Measurements from ENCODE around the gene GPR25. TPM values are rescaled to one million over a fixed set of nuclear protein-coding genes. Genes with fewer than 3 reads are reported as not detected.

GPR25 gene
- total RNA-seq, 1 donor from 2014 or later = 1.6 TPM

- no peaks in the 10 kb centered on the region for H3K9me3 Mint-ChIP-seq
- peaks cover under 1% of the 10 kb centered on the region for H3K4me1 Mint-ChIP-seq
- ATAC-seq (ENCODE audit: low read depth) = no peak
- CTCF ChIA-PET = no interaction called here
- POLR2A ChIA-PET = no interaction called here
- intact Hi-C loops (cut with micrococcal nuclease) = no loop called here
- no peaks in the 10 kb centered on the region for H3K36me3 Mint-ChIP-seq (ENCODE audit: low read depth)
- DNase-seq = no peak
- H3K4me3 Mint-ChIP-seq = no peak overlapping the region
- TF ChIP-seq, protein P1, sequence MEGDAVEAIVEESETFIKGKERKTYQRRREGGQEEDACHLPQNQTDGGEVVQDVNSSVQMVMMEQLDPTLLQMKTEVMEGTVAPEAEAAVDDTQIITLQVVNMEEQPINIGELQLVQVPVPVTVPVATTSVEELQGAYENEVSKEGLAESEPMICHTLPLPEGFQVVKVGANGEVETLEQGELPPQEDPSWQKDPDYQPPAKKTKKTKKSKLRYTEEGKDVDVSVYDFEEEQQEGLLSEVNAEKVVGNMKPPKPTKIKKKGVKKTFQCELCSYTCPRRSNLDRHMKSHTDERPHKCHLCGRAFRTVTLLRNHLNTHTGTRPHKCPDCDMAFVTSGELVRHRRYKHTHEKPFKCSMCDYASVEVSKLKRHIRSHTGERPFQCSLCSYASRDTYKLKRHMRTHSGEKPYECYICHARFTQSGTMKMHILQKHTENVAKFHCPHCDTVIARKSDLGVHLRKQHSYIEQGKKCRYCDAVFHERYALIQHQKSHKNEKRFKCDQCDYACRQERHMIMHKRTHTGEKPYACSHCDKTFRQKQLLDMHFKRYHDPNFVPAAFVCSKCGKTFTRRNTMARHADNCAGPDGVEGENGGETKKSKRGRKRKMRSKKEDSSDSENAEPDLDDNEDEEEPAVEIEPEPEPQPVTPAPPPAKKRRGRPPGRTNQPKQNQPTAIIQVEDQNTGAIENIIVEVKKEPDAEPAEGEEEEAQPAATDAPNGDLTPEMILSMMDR (IDR thresholded peaks at IDR 0.05) = no peak
- no peaks in the 10 kb centered on the region for H3K27me3 Mint-ChIP-seq
- no peak overlapping the region for H3K27ac Mint-ChIP-seq
Measured at GRCh38 chr1:200912737-200913407, 40.1 kb downstream of the GPR25 start.

- no peak for DNase-seq
- TF ChIP-seq, protein P1 (IDR thresholded peaks at IDR 0.05) = no peak
- CTCF ChIA-PET = no interaction called here
- intact Hi-C loops (cut with micrococcal nuclease) = no loop called here
- no peak for ATAC-seq (ENCODE audit: low read depth)
- Mint-ChIP-seq H3K4me1 (no peaks in the 10 kb centered on the region), H3K27ac (no peak overlapping the region), H3K4me3 (no peak overlapping the region), H3K9me3 (no peaks in the 10 kb centered on the region), H3K36me3 (ENCODE audit: low read depth) (no peaks in the 10 kb centered on the region), H3K27me3 (no peaks in the 10 kb centered on the region)
- POLR2A ChIA-PET = no interaction called here
Measured at GRCh38 chr1:200916152-200916551, 43.4 kb downstream of the GPR25 start.

GRCh38 chr1:200916681-200917080 lies 43.9 kb downstream of the GPR25 start:
- no peaks in the 10 kb centered on the region for H3K4me1 Mint-ChIP-seq
- H3K27me3 Mint-ChIP-seq = peaks cover 2% of the 10 kb centered on the region
- H3K27ac Mint-ChIP-seq = no peak overlapping the region
- no peak for ATAC-seq (ENCODE audit: low read depth)
- no peaks in the 10 kb centered on the region for H3K9me3 Mint-ChIP-seq
- DNase-seq = no peak
- intact Hi-C loops (cut with micrococcal nuclease) = no loop called here
- no peaks in the 10 kb centered on the region for H3K36me3 Mint-ChIP-seq (ENCODE audit: low read depth)
- TF ChIP-seq, protein P1 (IDR thresholded peaks at IDR 0.05) = no peak
- ChIA-PET CTCF (no interaction called here), POLR2A (no interaction called here)
- no peak overlapping the region for H3K4me3 Mint-ChIP-seq

DNA sequence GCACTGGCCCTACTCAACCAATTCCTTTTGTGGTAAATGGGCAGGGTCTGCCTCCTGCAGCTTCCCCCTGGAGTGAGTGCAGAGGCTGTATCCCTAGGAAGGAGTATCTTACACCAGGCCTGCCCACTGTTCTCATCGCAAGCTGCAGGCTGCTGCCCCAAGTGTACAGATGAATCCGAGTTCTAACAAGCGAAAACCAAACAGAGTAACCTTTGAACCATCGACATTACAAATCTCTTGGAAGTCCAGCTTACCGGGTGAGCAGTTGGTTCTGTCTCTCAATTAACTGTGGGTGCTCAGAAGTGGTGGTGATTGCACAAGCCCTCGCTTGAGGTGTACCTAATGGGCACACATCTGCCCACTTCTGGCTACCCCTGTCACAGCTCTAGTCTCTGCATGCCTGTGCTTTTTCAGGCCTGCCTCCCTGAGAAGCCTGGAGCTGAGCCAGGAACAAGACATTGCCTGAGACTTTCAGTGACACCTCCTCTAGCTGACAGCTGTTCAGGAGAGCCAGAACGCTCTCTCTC lies 44.6 kb downstream of the GPR25 start:
- Mint-ChIP-seq H3K4me3 (no peak overlapping the region), H3K27me3 (peaks cover 3% of the 10 kb centered on the region), H3K4me1 (no peaks in the 10 kb centered on the region), H3K36me3 (ENCODE audit: low read depth) (no peaks in the 10 kb centered on the region), H3K9me3 (no peaks in the 10 kb centered on the region), H3K27ac (no peak overlapping the region)
- intact Hi-C loops (cut with micrococcal nuclease) = no loop called here
- ChIA-PET POLR2A (no interaction called here), CTCF (no interaction called here)
- ATAC-seq (ENCODE audit: low read depth) (no peak), DNase-seq (no peak)
- TF ChIP-seq, protein P1 (IDR thresholded peaks at IDR 0.05) = no peak

GRCh38 chr1:200918006-200918405 lies 45.2 kb downstream of the GPR25 start:
- no peak for ATAC-seq (ENCODE audit: low read depth)

More at GRCh38 chr1:200918006-200918405, 45.2 kb downstream of the GPR25 start:
- TF ChIP-seq, protein P1 (IDR thresholded peaks at IDR 0.05) = no peak
- no peaks in the 10 kb centered on the region for H3K9me3 Mint-ChIP-seq
- H3K27ac Mint-ChIP-seq = no peak overlapping the region
- ChIA-PET POLR2A (no interaction called here), CTCF (no interaction called here)
- H3K4me1 Mint-ChIP-seq = no peaks in the 10 kb centered on the region
- intact Hi-C loops (cut with micrococcal nuclease) = no loop called here
- peaks cover 3% of the 10 kb centered on the region for H3K27me3 Mint-ChIP-seq
- H3K4me3 Mint-ChIP-seq = no peak overlapping the region
- DNase-seq = no peak
- no peaks in the 10 kb centered on the region for H3K36me3 Mint-ChIP-seq (ENCODE audit: low read depth)

All from activated B cell treated with CpG ODN at 0.5 μM for 24 hours (primary cell).